Vagina (tissue), 2 donors: ENCODE measurements around the gene SAPCD1.

ENCODE experiments used
- CTCF ChIP-seq, 3 experiments: fragments of 450-650 bp in 2 of 3; fragments of 200-600 bp in 1 of 3; sonication (generic) in 1 of 3; IDR thresholded peaks; one replicate each; pipeline ENCODE4 v1.5.1; 2017 to 2019; ENCODE audit warnings: antibody characterized with exemption in 3 of 3, mild to moderate bottlenecking in 2 of 3, moderate library complexity in 2 of 3
- POLR2A ChIP-seq, 2 donors: fragments of 450-650 bp; IDR thresholded peaks; one replicate each; pipeline ENCODE4 v1.6.1; 2017; ENCODE audit warnings: antibody characterized with exemption in 2 of 2, mild to moderate bottlenecking in 2 of 2, moderate library complexity in 2 of 2
- POLR2AphosphoS5 ChIP-seq, 2 donors: sonication (generic); formaldehyde crosslinking; IDR thresholded peaks; one replicate each; pipeline ENCODE4 v1.9.0; 2017; ENCODE audit warnings: antibody characterized with exemption in 2 of 2, mild to moderate bottlenecking in 2 of 2, low read depth in 1 of 2; ENCODE audit not compliant: insufficient read depth in 1 of 2

- TF ChIP-seq CTCF (IDR thresholded peaks at IDR 0.05) (no peak), POLR2A (IDR thresholded peaks at IDR 0.05) (no peak), POLR2AphosphoS5 (IDR thresholded peaks at IDR 0.05; ENCODE audit: insufficient read depth in 1 of 2, low read depth in 1 of 2) (peak in 1 of 2 donors; percentile 15)
These were observed 36.7 kb upstream of the SAPCD1 start for GRCh38 chr6:31725502-31726350.
